HG03095 (cell line): Measurements from ENCODE around the gene MTHFR.

ENCODE experiments used
- ATAC-seq: cut with Tn5 transposase; IDR thresholded peaks from one replicate; pipeline ENCODE4 v1.9.1; 2021; ENCODE audit warnings: moderate library complexity; ENCODE audit not compliant: unreplicated experiment

MTHFR gene

DNA sequence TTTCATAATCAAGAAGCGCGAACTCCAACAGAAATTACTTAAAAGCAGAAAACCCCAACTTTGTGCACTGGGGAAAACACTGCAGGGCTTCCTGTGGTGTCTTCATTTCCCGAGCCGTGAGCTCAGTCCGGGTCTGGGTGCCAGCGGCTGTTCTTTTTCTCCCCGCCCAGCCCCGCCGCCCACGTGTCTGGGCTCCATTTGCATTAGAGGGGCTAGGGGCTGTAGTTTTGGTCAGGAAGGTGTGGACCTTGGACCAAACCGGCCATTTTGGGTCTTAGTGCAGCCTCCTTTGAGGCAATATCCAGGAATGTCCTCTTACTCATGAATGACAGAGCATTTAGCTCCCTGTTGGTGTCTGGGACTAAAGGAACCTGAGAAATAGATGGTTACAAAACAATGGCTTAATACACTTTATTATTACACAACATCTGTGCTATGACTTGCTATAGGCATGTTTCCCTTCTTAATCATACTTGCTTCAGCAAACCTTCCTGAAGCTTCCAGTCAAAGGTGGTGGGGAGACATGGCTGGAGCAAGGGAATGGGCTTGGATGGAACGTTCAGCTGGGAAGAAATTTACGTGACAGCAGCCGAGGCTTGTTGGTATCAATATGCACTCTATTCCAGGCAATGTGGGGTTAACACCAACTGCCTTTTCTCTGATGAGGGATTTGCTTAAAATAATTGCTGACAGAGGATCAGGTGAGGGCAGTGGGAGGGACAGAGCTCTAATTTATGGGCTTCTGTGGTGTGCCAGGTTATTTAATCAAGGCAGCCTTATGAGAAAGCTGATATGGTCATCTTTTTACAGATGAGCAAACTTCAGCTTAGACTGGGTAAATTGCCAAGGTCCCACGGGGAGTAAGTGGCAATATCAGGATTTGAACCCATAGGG lies 68.8 kb downstream of the MTHFR start:
- no peak for ATAC-seq

DNA sequence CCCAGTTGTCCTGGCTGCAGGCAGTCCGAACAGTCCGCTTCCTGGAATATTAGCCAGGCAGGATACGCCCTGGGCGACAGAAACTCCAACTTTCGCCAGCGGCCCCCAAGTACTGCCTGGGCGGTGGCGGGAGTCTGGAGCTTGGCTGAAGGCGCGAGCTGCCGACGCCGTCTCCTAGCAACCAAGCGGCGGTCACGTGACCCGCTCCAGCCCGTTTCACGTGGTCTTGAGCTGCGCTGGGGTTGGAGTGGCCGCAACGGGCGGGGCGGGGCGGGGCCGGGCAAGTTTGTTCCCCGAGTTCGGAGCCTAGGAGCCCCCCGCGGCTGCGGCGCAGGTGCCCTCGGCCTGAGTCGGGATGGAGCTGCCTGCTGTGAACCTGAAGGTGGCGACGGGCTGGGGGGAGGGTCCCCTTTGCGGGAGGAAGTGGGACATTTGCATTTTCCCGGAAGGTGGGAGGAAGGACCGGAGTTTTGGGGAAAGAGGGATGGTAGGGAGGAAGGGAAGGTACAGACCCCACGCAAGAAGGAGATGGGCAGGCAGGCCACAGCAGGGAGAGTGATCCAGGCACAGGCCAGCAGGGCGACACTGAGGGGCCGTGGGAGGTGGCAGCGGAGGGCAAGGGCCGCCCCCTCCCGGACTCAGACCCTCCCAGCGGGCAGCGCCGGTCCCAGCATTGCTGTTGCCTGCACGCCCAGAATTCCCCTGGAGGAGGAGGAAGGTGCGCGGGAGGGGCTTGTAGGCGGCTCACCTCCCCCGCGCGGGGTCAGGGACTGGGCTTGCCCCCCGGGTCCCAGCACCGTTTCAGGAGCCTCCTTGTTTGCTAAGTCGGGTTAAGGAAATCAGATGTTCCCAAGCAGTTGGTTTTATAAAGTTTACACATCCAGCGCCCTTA lies 69.7 kb downstream of the MTHFR start, which contains the start of gene AGTRAP:
AGTRAP (plus strand) TSS at position 283 of the 892 bp plus-strand sequence; CDS start at position 356, 73 bp downstream.
- ATAC-seq: peak; percentile 61
